Rectal smooth muscle tissue (tissue), 1 donor: ENCODE measurements around the gene ME3.

Experiments
- H3K27ac ChIP-seq: one replicate; pipeline ENCODE4 v1.7.0; 2013; ENCODE audit warnings: low read depth, low read length, inconsistent platforms
- H3K27me3 ChIP-seq: one replicate; pipeline ENCODE4 v1.7.0; 2013; ENCODE audit warnings: low read length; ENCODE audit not compliant: control insufficient read depth, insufficient read depth
- H3K36me3 ChIP-seq: one replicate; pipeline ENCODE4 v1.7.0; 2013; ENCODE audit warnings: low read length; ENCODE audit not compliant: control insufficient read depth, insufficient read depth
- H3K4me1 ChIP-seq: one replicate; pipeline ENCODE4 v1.7.0; 2013; ENCODE audit warnings: low read length; ENCODE audit not compliant: control insufficient read depth, insufficient read depth
- H3K4me3 ChIP-seq: one replicate; pipeline ENCODE4 v1.7.0; 2013; ENCODE audit warnings: low read length
- H3K9ac ChIP-seq: one replicate; pipeline ENCODE4 v1.7.0; 2013; ENCODE audit warnings: low read length

ME3 gene

GRCh38 chr11:86459682-86460460, 212.5 kb downstream of the ME3 start:
- H3K4me3 ChIP-seq = no peak overlapping the region
- peaks cover 15% of the 10 kb centered on the region for H3K4me1 ChIP-seq
- H3K27ac ChIP-seq = no peak overlapping the region
- H3K9ac ChIP-seq = no peak overlapping the region
- no peaks in the 10 kb centered on the region for H3K27me3 ChIP-seq
- H3K36me3 ChIP-seq = no peaks in the 10 kb centered on the region

GRCh38 chr11:86459002-86459385, 213.4 kb downstream of the ME3 start:
- no peak overlapping the region for H3K27ac ChIP-seq
- no peak overlapping the region for H3K4me3 ChIP-seq
- H3K4me1 ChIP-seq = peaks cover 15% of the 10 kb centered on the region
- no peaks in the 10 kb centered on the region for H3K36me3 ChIP-seq
- H3K27me3 ChIP-seq = no peaks in the 10 kb centered on the region
- H3K9ac ChIP-seq = no peak overlapping the region

GRCh38 chr11:86458294-86459001, 214.0 kb downstream of the ME3 start:
- H3K4me1 ChIP-seq = peaks cover 15% of the 10 kb centered on the region
- no peaks in the 10 kb centered on the region for H3K36me3 ChIP-seq
- H3K9ac ChIP-seq = no peak overlapping the region
- H3K4me3 ChIP-seq = no peak overlapping the region
- H3K27me3 ChIP-seq = no peaks in the 10 kb centered on the region
- H3K27ac ChIP-seq = no peak overlapping the region

DNA sequence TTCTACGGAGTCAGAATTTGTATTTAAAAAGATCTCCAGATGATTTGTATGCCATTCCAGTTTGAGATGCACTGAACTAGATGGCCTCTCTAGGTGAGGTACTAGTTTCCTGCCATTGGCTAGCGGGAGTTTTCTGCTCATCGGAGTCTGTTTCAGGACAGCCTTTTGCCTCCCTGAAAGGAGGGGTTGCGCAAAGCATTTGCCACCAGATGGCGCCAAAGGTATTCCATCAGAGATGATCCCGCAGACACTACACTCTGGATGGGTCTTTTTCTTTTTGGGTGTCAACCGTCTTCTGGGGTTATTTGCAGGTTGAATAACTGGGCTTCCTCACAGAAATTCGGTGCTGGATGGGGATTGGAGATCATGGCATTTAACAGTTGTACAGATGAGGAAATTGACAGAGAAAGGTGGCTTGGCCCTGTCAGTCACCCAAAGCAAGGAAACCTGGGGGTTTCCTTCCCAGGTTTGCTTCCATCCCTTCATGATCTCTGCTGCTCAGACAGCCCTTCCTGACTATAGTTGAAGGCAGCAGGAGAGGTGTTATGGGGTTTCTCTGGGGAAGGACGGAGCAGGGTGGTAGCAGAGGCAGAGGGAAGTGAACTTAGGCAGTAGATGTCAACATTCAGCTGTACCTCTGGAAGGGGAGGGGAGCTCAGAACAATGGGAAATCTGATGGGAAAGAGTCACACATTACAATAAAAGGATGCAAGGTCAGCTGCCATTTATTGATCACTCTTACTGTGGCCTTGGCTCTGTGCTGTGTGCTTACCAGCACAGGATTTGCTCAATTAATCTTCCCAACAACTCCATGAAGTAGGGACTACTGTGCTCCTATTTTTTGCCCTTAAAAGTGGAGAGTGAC, 216.1 kb downstream of the ME3 start:
- no peak overlapping the region for H3K27ac ChIP-seq
- H3K27me3 ChIP-seq = no peaks in the 10 kb centered on the region
- no peak overlapping the region for H3K9ac ChIP-seq
- peaks cover 15% of the 10 kb centered on the region for H3K4me1 ChIP-seq
- H3K36me3 ChIP-seq = no peaks in the 10 kb centered on the region
- no peak overlapping the region for H3K4me3 ChIP-seq

DNA sequence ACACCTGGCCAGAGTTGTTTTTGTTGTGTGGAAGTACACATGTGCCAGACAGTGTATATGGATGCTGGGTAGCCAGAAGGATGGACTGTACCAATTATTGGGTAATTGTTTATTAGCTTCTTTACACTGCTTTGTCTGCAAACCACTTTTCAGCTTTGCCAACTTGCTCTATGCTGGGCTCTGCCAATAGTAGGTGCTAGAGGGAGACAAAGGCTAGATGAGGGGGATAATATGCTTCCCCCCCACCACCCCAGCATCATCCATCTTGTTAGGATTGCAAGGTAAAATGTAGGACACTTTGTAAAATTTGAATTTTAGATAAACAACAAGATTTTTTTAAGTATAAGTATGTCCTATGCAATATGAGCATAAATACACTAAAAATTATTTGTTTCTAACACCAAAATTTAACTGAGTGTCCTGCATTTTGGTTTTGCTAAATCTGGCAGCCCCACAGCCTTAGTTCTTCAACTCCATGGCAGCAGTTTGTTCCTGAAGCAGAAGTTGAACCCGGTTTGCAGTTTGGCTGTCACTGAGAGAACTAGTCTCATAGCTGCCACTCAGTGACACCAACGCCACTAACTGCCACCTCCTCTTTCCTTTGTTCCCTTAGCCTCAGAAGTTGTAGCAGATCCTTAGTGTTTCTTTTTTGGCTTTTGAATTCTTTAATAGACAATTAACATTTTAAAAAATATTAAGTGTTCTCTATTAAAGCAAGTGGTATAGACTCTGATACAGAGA, 219.0 kb downstream of the ME3 start:
- H3K9ac ChIP-seq = no peak overlapping the region
- H3K36me3 ChIP-seq = no peaks in the 10 kb centered on the region
- no peak overlapping the region for H3K27ac ChIP-seq
- peaks cover 4% of the 10 kb centered on the region for H3K4me1 ChIP-seq
- H3K4me3 ChIP-seq = no peak overlapping the region
- no peaks in the 10 kb centered on the region for H3K27me3 ChIP-seq

- no peaks in the 10 kb centered on the region for H3K27me3 ChIP-seq
- no peak overlapping the region for H3K27ac ChIP-seq
- no peak overlapping the region for H3K4me3 ChIP-seq
- H3K4me1 ChIP-seq = no peaks in the 10 kb centered on the region
- no peaks in the 10 kb centered on the region for H3K36me3 ChIP-seq
- H3K9ac ChIP-seq = no peak overlapping the region
These were observed 222.3 kb downstream of the ME3 start for GRCh38 chr11:86449993-86450629.

DNA sequence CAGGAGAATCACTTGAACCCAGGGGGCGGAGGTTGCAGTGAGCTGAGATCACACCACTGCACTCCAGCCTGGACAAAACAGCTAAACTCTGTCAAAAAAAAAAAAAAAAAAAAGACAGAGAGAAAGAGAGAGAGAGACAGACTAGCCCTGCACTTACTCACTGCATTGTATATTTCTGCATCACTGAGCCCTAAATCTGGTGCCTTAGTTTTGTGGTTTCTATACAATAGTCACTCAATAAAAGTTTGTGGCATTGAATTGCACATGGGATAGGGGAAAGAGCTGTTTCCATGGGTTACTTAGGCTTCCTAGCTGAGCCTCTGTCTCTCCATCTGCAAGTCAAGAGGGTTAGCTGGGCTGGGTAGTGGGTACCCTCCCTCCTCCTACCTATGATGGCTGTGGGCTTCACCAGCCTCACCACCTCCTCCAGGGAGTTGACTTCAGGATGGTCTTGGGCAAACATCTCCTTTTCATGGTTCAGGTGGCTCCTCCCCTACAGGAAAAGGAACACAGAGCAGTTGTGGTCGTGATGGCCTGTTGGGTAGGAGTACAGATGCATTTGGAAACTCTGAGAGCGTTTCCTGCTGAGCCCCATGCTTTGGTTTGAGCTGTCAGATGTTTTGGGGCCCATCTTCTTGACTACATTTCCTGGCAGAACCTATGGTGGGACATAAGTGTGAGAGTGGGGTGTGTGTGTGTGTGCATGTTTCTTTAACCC, 224.5 kb downstream of the ME3 start:
- Histone ChIP-seq H3K4me3 (no peak overlapping the region), H3K27ac (no peak overlapping the region), H3K36me3 (peaks cover 3% of the 10 kb centered on the region), H3K4me1 (no peaks in the 10 kb centered on the region), H3K9ac (no peak overlapping the region), H3K27me3 (no peaks in the 10 kb centered on the region)

- H3K27me3 ChIP-seq = no peaks in the 10 kb centered on the region
- no peak overlapping the region for H3K9ac ChIP-seq
- peaks cover 3% of the 10 kb centered on the region for H3K36me3 ChIP-seq
- H3K4me1 ChIP-seq = no peaks in the 10 kb centered on the region
- no peak overlapping the region for H3K27ac ChIP-seq
- no peak overlapping the region for H3K4me3 ChIP-seq
These were observed 225.5 kb downstream of the ME3 start for GRCh38 chr11:86446924-86447285.

GRCh38 chr11:86446163-86446923, 226.1 kb downstream of the ME3 start:
- Histone ChIP-seq H3K27ac (no peak overlapping the region), H3K36me3 (peaks cover 3% of the 10 kb centered on the region), H3K4me3 (no peak overlapping the region), H3K4me1 (no peaks in the 10 kb centered on the region), H3K27me3 (no peaks in the 10 kb centered on the region), H3K9ac (no peak overlapping the region)

DNA sequence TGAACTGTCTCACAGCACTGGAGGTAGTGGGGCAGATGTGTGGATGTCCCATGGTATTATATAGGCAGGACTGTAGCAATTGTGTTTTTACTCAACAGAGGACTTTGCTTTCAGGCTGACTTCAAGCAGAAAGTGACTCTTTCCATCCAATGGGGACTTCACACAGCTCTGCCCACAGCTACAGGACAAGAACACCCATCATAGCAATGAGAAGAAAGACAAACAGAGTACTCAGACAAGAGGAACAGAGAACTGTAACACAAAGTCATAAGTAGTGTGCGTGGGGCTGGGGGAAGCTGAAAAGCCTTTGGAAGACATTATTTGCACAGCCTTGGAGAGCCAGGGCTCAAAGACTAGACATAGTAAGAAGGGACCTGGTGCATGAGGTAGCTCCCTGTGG, 227.4 kb downstream of the ME3 start:
- Histone ChIP-seq H3K27ac (no peak overlapping the region), H3K27me3 (no peaks in the 10 kb centered on the region), H3K36me3 (peaks cover 3% of the 10 kb centered on the region), H3K4me3 (no peak overlapping the region), H3K9ac (no peak overlapping the region), H3K4me1 (no peaks in the 10 kb centered on the region)

- Histone ChIP-seq H3K9ac (no peak overlapping the region), H3K4me3 (no peak overlapping the region), H3K4me1 (no peaks in the 10 kb centered on the region), H3K27me3 (no peaks in the 10 kb centered on the region), H3K27ac (no peak overlapping the region), H3K36me3 (peaks cover 3% of the 10 kb centered on the region)
These were observed 229.0 kb downstream of the ME3 start for GRCh38 chr11:86443415-86443814.
